ENCODE data around the gene PLTP. TPM values are rescaled to one million over a fixed set of nuclear protein-coding genes. Genes with fewer than 3 reads are reported as not detected.
A peak's percentile ranks its signal among the peaks of the same experiment; 100 is the strongest.

The PLTP gene
- total and polyA plus RNA-seq, 2 donors (not counting 3 experiments of a cell fraction or from before 2014, with no cell fraction given) = 62.1 to 118 TPM

DNA sequence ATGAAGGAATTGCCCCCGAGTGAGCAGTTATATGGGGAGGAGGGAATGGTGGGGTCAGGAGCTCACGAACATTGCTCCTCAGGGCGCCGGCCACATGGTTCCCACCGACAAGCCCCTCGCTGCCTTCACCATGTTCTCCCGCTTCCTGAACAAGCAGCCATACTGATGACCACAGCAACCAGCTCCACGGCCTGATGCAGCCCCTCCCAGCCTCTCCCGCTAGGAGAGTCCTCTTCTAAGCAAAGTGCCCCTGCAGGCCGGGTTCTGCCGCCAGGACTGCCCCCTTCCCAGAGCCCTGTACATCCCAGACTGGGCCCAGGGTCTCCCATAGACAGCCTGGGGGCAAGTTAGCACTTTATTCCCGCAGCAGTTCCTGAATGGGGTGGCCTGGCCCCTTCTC lies 13.7 kb downstream of the PLTP start:
- Histone ChIP-seq H3K27ac (ENCODE audit: insufficient read depth, low read depth, low read length) (no peak overlapping the region), H3K9me1 (replicated peaks; ENCODE audit: control insufficient read depth, extremely low read depth, insufficient read depth, low read length) (no peaks in the 10 kb centered on the region), H2AFZ (ENCODE audit: low read depth, low read length) (no peak overlapping the region), H3K9ac (replicated peaks; ENCODE audit: extremely low read depth, insufficient read depth, low read length) (no peak overlapping the region), H3K4me3 (replicated peaks in 1 of 3; ENCODE audit: insufficient read depth in 1 of 3, low read depth in 1 of 3, low read length in 3 of 3) (no peak overlapping the region), H3K4me2 (ENCODE audit: insufficient read depth, low read length) (no peak overlapping the region), H3K27me3 (ENCODE audit: control insufficient read depth in 2 of 2, insufficient read depth in 2 of 2, low read length in 2 of 2) (no peaks in the 10 kb centered on the region), H3K36me3 (ENCODE audit: control insufficient read depth in 2 of 2, extremely low read depth in 1 of 2, insufficient read depth in 2 of 2, low read length in 2 of 2) (peaks cover 4 to 32% of the 10 kb centered on the region in 2 experiments), H3K9me3 (replicated peaks; ENCODE audit: control insufficient read depth, insufficient read depth, low read length) (no peaks in the 10 kb centered on the region), H3K79me2 (ENCODE audit: control insufficient read depth, insufficient read depth, low read length) (no peaks in the 10 kb centered on the region), H4K20me1 (replicated peaks; ENCODE audit: control insufficient read depth, extremely low read depth, insufficient read depth, low read length) (no peaks in the 10 kb centered on the region), H3K4me1 (ENCODE audit: control insufficient read depth, extremely low read depth, insufficient read depth, low read length) (no peaks in the 10 kb centered on the region)
- ChIA-PET POLR2A (interaction anchor here (0.6 kb wide), 1 partner anchor 37 kb away, joined by 4 read pairs; no protein-coding TSS in a partner anchor), CTCF (interaction anchor here (2.1 kb wide), 1 partner anchor 72 kb away, joined by 5 read pairs; no protein-coding TSS in a partner anchor)
- FAIRE-seq (no peak), DNase-seq (ENCODE audit: low read depth, low spot score) (no peak)
- TF ChIP-seq POLR2A (IDR thresholded peaks at IDR 0.05; ENCODE audit: low read depth, low read length) (no peak), FOS (IDR thresholded peaks at IDR 0.05; ENCODE audit: borderline replicate concordance, insufficient read depth, low read length) (no peak), EZH2 (IDR thresholded peaks at IDR 0.05; ENCODE audit: borderline replicate concordance, low read depth, low read length, severe bottlenecking) (no peak), MYC (IDR thresholded peaks at IDR 0.05; ENCODE audit: low read depth, low read length) (no peak), JUN (IDR thresholded peaks at IDR 0.05; ENCODE audit: borderline replicate concordance, insufficient read depth, insufficient read length, low read depth) (no peak), GATA2 (IDR thresholded peaks at IDR 0.05; ENCODE audit: insufficient read depth, insufficient read length, low read depth, low read length) (no peak)
- TF ChIP-seq, protein P1, sequence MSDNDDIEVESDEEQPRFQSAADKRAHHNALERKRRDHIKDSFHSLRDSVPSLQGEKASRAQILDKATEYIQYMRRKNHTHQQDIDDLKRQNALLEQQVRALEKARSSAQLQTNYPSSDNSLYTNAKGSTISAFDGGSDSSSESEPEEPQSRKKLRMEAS (IDR thresholded peaks at IDR 0.05; ENCODE audit: insufficient read depth, insufficient read length) = no peak
- TF ChIP-seq, protein P2, sequence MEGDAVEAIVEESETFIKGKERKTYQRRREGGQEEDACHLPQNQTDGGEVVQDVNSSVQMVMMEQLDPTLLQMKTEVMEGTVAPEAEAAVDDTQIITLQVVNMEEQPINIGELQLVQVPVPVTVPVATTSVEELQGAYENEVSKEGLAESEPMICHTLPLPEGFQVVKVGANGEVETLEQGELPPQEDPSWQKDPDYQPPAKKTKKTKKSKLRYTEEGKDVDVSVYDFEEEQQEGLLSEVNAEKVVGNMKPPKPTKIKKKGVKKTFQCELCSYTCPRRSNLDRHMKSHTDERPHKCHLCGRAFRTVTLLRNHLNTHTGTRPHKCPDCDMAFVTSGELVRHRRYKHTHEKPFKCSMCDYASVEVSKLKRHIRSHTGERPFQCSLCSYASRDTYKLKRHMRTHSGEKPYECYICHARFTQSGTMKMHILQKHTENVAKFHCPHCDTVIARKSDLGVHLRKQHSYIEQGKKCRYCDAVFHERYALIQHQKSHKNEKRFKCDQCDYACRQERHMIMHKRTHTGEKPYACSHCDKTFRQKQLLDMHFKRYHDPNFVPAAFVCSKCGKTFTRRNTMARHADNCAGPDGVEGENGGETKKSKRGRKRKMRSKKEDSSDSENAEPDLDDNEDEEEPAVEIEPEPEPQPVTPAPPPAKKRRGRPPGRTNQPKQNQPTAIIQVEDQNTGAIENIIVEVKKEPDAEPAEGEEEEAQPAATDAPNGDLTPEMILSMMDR (IDR thresholded peaks at IDR 0.05; ENCODE audit: extremely low read depth in 1 of 2, insufficient read depth in 1 of 2, low read depth in 1 of 2, low read length in 2 of 2) = no peak
- intact Hi-C loops (cut with micrococcal nuclease) = no loop called here
- BruUV-seq (replicated peaks) = TSS peak; percentile 63
- dilution Hi-C loops (cut with MboI; ENCODE audit: extremely low pct_ligation_motif_present, low sequenced_read_pairs) = no loop called here
